Endothelial cell of umbilical vein (primary cell): ENCODE measurements around the gene BMPER. TPM values are rescaled to one million over a fixed set of nuclear protein-coding genes. Genes with fewer than 3 reads are reported as not detected.

Source experiments
- BruUV-seq: library from RNA; stranded (reverse); fragments of 400-500 nt; replicated peaks from 2 replicates; lab custom pipeline; 2021; lab: Mats Ljungman, UMichigan
- CTCF ChIA-PET: fragments of 300-600, 350-600 bp; sonication (Branson Sonifier 250); formaldehyde crosslinking; loops from one replicate; lab custom pipeline; 2021; ENCODE audit warnings: antibody characterized with exemption, inconsistent platforms; lab: Charles Lee
- POLR2A ChIA-PET: fragments of 300-600, 350-600 bp; sonication (Branson Sonifier 250); formaldehyde crosslinking; loops from one replicate; lab custom pipeline; 2021; ENCODE audit warnings: antibody characterized with exemption, inconsistent platforms; lab: Charles Lee
- DNase-seq: peaks from one replicate; pipeline ENCODE4 v3.0.0-alpha.2; 2011; ENCODE audit warnings: low read depth, low spot score
- FAIRE-seq: peaks from 2 replicates; lab custom pipeline; 2011; peaks lifted over from hg19 to GRCh38; lab: Jason Lieb, UNC
- H2AFZ ChIP-seq: 2 replicates; pipeline ENCODE4 v1.6.0; 2012; ENCODE audit warnings: low read depth, low read length, control low read depth, inconsistent platforms
- H3K27ac ChIP-seq: 2 replicates; pipeline ENCODE4 v1.5.1; 2011; ENCODE audit warnings: low read depth, mild to moderate bottlenecking, control low read depth, low read length, moderate library complexity; ENCODE audit not compliant: insufficient read depth
- H3K27me3 ChIP-seq, 2 experiments: 2 replicates each; pipeline versions ENCODE4 v1.6.0 to v1.6.1; 2011; ENCODE audit warnings: low read length in 2 of 2, mixed read lengths in 1 of 2; ENCODE audit not compliant: control insufficient read depth in 2 of 2, insufficient read depth in 2 of 2
- H3K36me3 ChIP-seq, 2 experiments: 2 replicates in 1 of 2; 3 replicates in 1 of 2; pipeline ENCODE4 v1.5.1; 2011; ENCODE audit warnings: low read length in 2 of 2, mild to moderate bottlenecking in 1 of 2, moderate library complexity in 1 of 2; ENCODE audit not compliant: control insufficient read depth in 2 of 2, insufficient read depth in 2 of 2; ENCODE audit errors: extremely low read depth in 1 of 2
- H3K4me1 ChIP-seq: 3 replicates; pipeline ENCODE4 v1.5.1; 2011; ENCODE audit warnings: mild to moderate bottlenecking, low read length; ENCODE audit not compliant: control insufficient read depth, insufficient read depth; ENCODE audit errors: extremely low read depth
- H3K4me2 ChIP-seq: 2 replicates; pipeline ENCODE4 v1.6.1; 2011; ENCODE audit warnings: low read length, control low read depth, mixed read lengths; ENCODE audit not compliant: insufficient read depth
- H3K4me3 ChIP-seq, 3 experiments: fragments of 200-600 bp in 1 of 3; sonication (generic), shearing (Covaris generic) in 1 of 3; replicated peaks in 1 of 3; 2 replicates each; pipeline ENCODE4 v1.5.1; 2011 to 2016; ENCODE audit warnings: control low read depth in 3 of 3, low read length in 3 of 3, mild to moderate bottlenecking in 2 of 3, inconsistent platforms in 1 of 3, low read depth in 1 of 3, moderate library complexity in 1 of 3; ENCODE audit not compliant: insufficient read depth in 1 of 3
- H3K79me2 ChIP-seq: 2 replicates; pipeline ENCODE4 v1.6.0; 2012; ENCODE audit warnings: low read length, inconsistent platforms; ENCODE audit not compliant: control insufficient read depth, insufficient read depth
- H3K9ac ChIP-seq: replicated peaks from 2 replicates; pipeline ENCODE3; 2011; ENCODE audit warnings: low read length, control low read depth; ENCODE audit not compliant: insufficient read depth; ENCODE audit errors: extremely low read depth
- H3K9me1 ChIP-seq: replicated peaks from 3 replicates; pipeline ENCODE4 v1.6.0; 2011; ENCODE audit warnings: mild to moderate bottlenecking, low read length; ENCODE audit not compliant: control insufficient read depth, insufficient read depth; ENCODE audit errors: extremely low read depth
- H3K9me3 ChIP-seq: replicated peaks from 2 replicates; pipeline ENCODE4 v1.5.1; 2012; ENCODE audit warnings: low read length, inconsistent platforms; ENCODE audit not compliant: control insufficient read depth, insufficient read depth
- H4K20me1 ChIP-seq: replicated peaks from 2 replicates; pipeline ENCODE3; 2011; ENCODE audit warnings: mild to moderate bottlenecking, low read length; ENCODE audit not compliant: control insufficient read depth, insufficient read depth; ENCODE audit errors: extremely low read depth
- EZH2 ChIP-seq: IDR thresholded peaks from 2 replicates; pipeline ENCODE4 v1.6.1; 2012; ENCODE audit warnings: borderline replicate concordance, low read depth, mild to moderate bottlenecking, moderate library complexity, low read length, inconsistent platforms; ENCODE audit not compliant: severe bottlenecking
- FOS ChIP-seq: IDR thresholded peaks from 2 replicates; pipeline ENCODE4 v1.6.1; 2011; ENCODE audit warnings: mild to moderate bottlenecking, low read length, moderate library complexity, borderline replicate concordance; ENCODE audit not compliant: insufficient read depth
- GATA2 ChIP-seq: IDR thresholded peaks from 2 replicates; pipeline ENCODE4 v1.7.0; 2011; ENCODE audit warnings: low read depth, mild to moderate bottlenecking, moderate library complexity, mixed read lengths, low read length; ENCODE audit not compliant: insufficient read length, insufficient read depth
- JUN ChIP-seq: IDR thresholded peaks from 2 replicates; pipeline ENCODE4 v1.6.1; 2011; ENCODE audit warnings: borderline replicate concordance, low read depth; ENCODE audit not compliant: insufficient read length, insufficient read depth
- MAX ChIP-seq: IDR thresholded peaks from 2 replicates; pipeline ENCODE4 v1.6.1; 2011; ENCODE audit not compliant: insufficient read depth, insufficient read length
- MYC ChIP-seq: IDR thresholded peaks from one replicate; pipeline ENCODE4 v1.6.1; 2011; ENCODE audit warnings: mild to moderate bottlenecking, low read depth, low read length
- POLR2A ChIP-seq: IDR thresholded peaks from 2 replicates; pipeline ENCODE4 v1.6.1; 2012; ENCODE audit warnings: low read depth, mild to moderate bottlenecking, control low read depth, low read length
- POLR2AphosphoS5 ChIP-seq: IDR thresholded peaks from 2 replicates; pipeline ENCODE4 v1.6.1; 2012; ENCODE audit warnings: low read depth, mild to moderate bottlenecking, control low read depth, low read length, moderate library complexity; ENCODE audit not compliant: insufficient read depth
- dilution Hi-C: fragments of 300-500 bp; cut with MboI; formaldehyde crosslinking; loops from one replicate; pipeline ENCODE4 v1.15.0; 2019; ENCODE audit warnings: low sequenced_read_pairs; ENCODE audit not compliant: extremely low pct_ligation_motif_present
- intact Hi-C: fragments of 100-400 bp; cut with micrococcal nuclease; formaldehyde crosslinking; loops from one replicate; pipeline ENCODE4 v1.10.0; 2022
- polyA plus RNA-seq, 4 experiments: library from polyadenylated mRNA; depleted of rRNA in 3 of 4; stranded (reverse) in 3 of 4; unstranded in 1 of 4; fragments of >200 nt; gene quantifications; 2 replicates each; pipeline versions ENCODE4 v1.2.1 to v1.2.3, GENCODE V29; 2011 to 2012; ENCODE audit warnings: missing spikeins in 1 of 4
- total RNA-seq: library from RNA; stranded (reverse); gene quantifications from 2 replicates; pipeline ENCODE4 v1.2.3, GENCODE V29; 2021
- TF ChIP-seq, protein P1 (sequence below), 2 donors: IDR thresholded peaks; 1 replicate in 1 of 2; 2 replicates in 1 of 2; pipeline ENCODE4 v1.5.1; 2011; ENCODE audit warnings: low read length in 2 of 2, mild to moderate bottlenecking in 2 of 2, moderate library complexity in 2 of 2, control low read depth in 1 of 2, inconsistent platforms in 1 of 2, low read depth in 1 of 2; ENCODE audit not compliant: insufficient read depth in 1 of 2; ENCODE audit errors: extremely low read depth in 1 of 2

The BMPER gene
- total and polyA plus RNA-seq, 2 donors (not counting 3 experiments of a cell fraction or from before 2014, with no cell fraction given): 0.10 to 0.13 TPM

GRCh38 chr7:34041707-34042106, 136.4 kb downstream of the BMPER start:
- no peaks in the 10 kb centered on the region for H4K20me1 ChIP-seq
- intact Hi-C loops (no loop called here), dilution Hi-C loops (no loop called here)
- no peak for FAIRE-seq
- TF ChIP-seq JUN (no peak), MYC (no peak), FOS (no peak)
- no peak overlapping the region for H2AFZ ChIP-seq
- peaks cover 3% of the 10 kb centered on the region for H3K4me1 ChIP-seq
- H3K79me2 ChIP-seq: no peaks in the 10 kb centered on the region
- H3K9me1 ChIP-seq: no peaks in the 10 kb centered on the region
- no peaks in the 10 kb centered on the region for H3K9me3 ChIP-seq
- no peak for DNase-seq
- H3K36me3 ChIP-seq: no peaks in the 10 kb centered on the region
- H3K27me3 ChIP-seq: no peaks in the 10 kb centered on the region
- H3K9ac ChIP-seq: no peak overlapping the region
- H3K27ac ChIP-seq: no peak overlapping the region
- ChIA-PET CTCF (interaction anchor here (1.8 to 2.9 kb wide), 3 partner anchors 11 to 59 kb away, joined by 4 to 9 read pairs (median 4); no protein-coding TSS in a partner anchor), POLR2A (no interaction called here)
- no TSS peak for BruUV-seq
- H3K4me2 ChIP-seq: no peak overlapping the region
- H3K4me3 ChIP-seq: no peak overlapping the region

- H3K4me3 ChIP-seq: no peak overlapping the region
- no peaks in the 10 kb centered on the region for H3K79me2 ChIP-seq
- DNase-seq (no peak), FAIRE-seq (no peak)
- BruUV-seq: no TSS peak
- no peaks in the 10 kb centered on the region for H3K36me3 ChIP-seq
- dilution Hi-C loops (no loop called here), intact Hi-C loops (no loop called here)
- POLR2A ChIA-PET: no interaction called here
- H3K4me2 ChIP-seq: no peak overlapping the region
- no peaks in the 10 kb centered on the region for H3K9me3 ChIP-seq
- H3K4me1 ChIP-seq: no peaks in the 10 kb centered on the region
- H3K27ac ChIP-seq: no peak overlapping the region
- no peaks in the 10 kb centered on the region for H4K20me1 ChIP-seq
- H2AFZ ChIP-seq: no peak overlapping the region
- no peak overlapping the region for H3K9ac ChIP-seq
- no peaks in the 10 kb centered on the region for H3K9me1 ChIP-seq
- TF ChIP-seq MAX (no peak), MYC (no peak), FOS (no peak), GATA2 (no peak), POLR2A (no peak), EZH2 (no peak), JUN (no peak), POLR2AphosphoS5 (no peak)
- TF ChIP-seq, protein P1, sequence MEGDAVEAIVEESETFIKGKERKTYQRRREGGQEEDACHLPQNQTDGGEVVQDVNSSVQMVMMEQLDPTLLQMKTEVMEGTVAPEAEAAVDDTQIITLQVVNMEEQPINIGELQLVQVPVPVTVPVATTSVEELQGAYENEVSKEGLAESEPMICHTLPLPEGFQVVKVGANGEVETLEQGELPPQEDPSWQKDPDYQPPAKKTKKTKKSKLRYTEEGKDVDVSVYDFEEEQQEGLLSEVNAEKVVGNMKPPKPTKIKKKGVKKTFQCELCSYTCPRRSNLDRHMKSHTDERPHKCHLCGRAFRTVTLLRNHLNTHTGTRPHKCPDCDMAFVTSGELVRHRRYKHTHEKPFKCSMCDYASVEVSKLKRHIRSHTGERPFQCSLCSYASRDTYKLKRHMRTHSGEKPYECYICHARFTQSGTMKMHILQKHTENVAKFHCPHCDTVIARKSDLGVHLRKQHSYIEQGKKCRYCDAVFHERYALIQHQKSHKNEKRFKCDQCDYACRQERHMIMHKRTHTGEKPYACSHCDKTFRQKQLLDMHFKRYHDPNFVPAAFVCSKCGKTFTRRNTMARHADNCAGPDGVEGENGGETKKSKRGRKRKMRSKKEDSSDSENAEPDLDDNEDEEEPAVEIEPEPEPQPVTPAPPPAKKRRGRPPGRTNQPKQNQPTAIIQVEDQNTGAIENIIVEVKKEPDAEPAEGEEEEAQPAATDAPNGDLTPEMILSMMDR (IDR thresholded peaks at IDR 0.05; ENCODE audit: extremely low read depth in 1 of 2, insufficient read depth in 1 of 2, low read depth in 1 of 2, low read length in 2 of 2): no peak
- CTCF ChIA-PET: interaction anchor here (2.1 to 2.9 kb wide), 2 partner anchors 46 to 60 kb away, joined by 4 to 9 read pairs; no protein-coding TSS in a partner anchor
- H3K27me3 ChIP-seq: no peaks in the 10 kb centered on the region
Measured at GRCh38 chr7:34042406-34042805, 137.1 kb downstream of the BMPER start.
